GM23338 (cell line): ENCODE measurements around the gene PLD1. TPM values are rescaled to one million over a fixed set of nuclear protein-coding genes. Genes with fewer than 3 reads are reported as not detected.

Source experiments
- ATAC-seq: fragments of 200-7000 bp; cut with Tn5 transposase; 3 replicates; pipeline ENCODE4 v1.9.1; 2020
- DNase-seq: peaks from one replicate; pipeline ENCODE4 v3.0.0-alpha.2; 2015; ENCODE audit warnings: low spot score
- H2AFZ ChIP-seq: fragments of 200-600 bp; sonication (generic); 2 replicates; pipeline ENCODE4 v1.8.0; 2016; ENCODE audit warnings: antibody characterized with exemption, mild to moderate bottlenecking, moderate library complexity
- H3F3A ChIP-seq: fragments of 200-600 bp; sonication (generic); replicated peaks from 2 replicates; pipeline ENCODE4 v1.8.0; 2017; ENCODE audit warnings: antibody characterized with exemption, mixed run types, low read depth
- H3K27ac ChIP-seq: fragments of 200-600 bp; sonication (generic); 2 replicates; pipeline ENCODE4 v1.6.1; 2016; ENCODE audit warnings: low read depth
- H3K27me3 ChIP-seq: fragments of 200-600 bp; sonication (generic); 2 replicates; pipeline ENCODE4 v1.8.0; 2016; ENCODE audit warnings: mild to moderate bottlenecking, mixed run types, moderate library complexity; ENCODE audit not compliant: insufficient read depth
- H3K36me3 ChIP-seq: fragments of 200-600 bp; sonication (generic); 2 replicates; pipeline ENCODE4 v1.8.0; 2016; ENCODE audit warnings: mild to moderate bottlenecking; ENCODE audit not compliant: insufficient read depth
- H3K4me1 ChIP-seq: fragments of 200-600 bp; sonication (generic); 2 replicates; pipeline ENCODE4 v1.8.0; 2016; ENCODE audit warnings: mild to moderate bottlenecking, moderate library complexity; ENCODE audit not compliant: insufficient read depth
- H3K4me2 ChIP-seq: fragments of 200-600 bp; sonication (generic); 2 replicates; pipeline ENCODE4 v1.7.1; 2017; ENCODE audit warnings: mixed run types
- H3K4me3 ChIP-seq: fragments of 200-600 bp; sonication (generic); 2 replicates; pipeline ENCODE4 v1.6.1; 2016; ENCODE audit warnings: mixed run types
- H3K79me2 ChIP-seq: fragments of 200-600 bp; sonication (generic); replicated peaks from 2 replicates; pipeline ENCODE4 v1.8.0; 2017; ENCODE audit warnings: mild to moderate bottlenecking; ENCODE audit not compliant: insufficient read depth
- H3K9me2 ChIP-seq: fragments of 200-600 bp; sonication (generic); 2 replicates; pipeline ENCODE4 v1.8.0; 2017; ENCODE audit not compliant: insufficient read depth
- H4K20me1 ChIP-seq: fragments of 200-600 bp; sonication (generic); replicated peaks from 2 replicates; pipeline ENCODE4 v1.8.0; 2017; ENCODE audit warnings: mild to moderate bottlenecking; ENCODE audit not compliant: insufficient read depth
- H3K27ac Mint-ChIP-seq: 2 replicates; pipeline ENCODE4 v1.8.0; 2020; ENCODE audit warnings: inconsistent platforms, mild to moderate bottlenecking, moderate library complexity, mixed read lengths
- H3K27me3 Mint-ChIP-seq: 3 replicates; pipeline ENCODE4 v1.8.0; 2022; ENCODE audit warnings: low read depth, mild to moderate bottlenecking, moderate library complexity, mixed read lengths, inconsistent platforms; ENCODE audit not compliant: insufficient read depth, poor library complexity
- H3K36me3 Mint-ChIP-seq: 3 replicates; pipeline ENCODE4 v1.8.0; 2021; ENCODE audit warnings: low read depth, mild to moderate bottlenecking, inconsistent platforms, moderate library complexity, mixed read lengths
- H3K4me1 Mint-ChIP-seq: 3 replicates; pipeline ENCODE4 v1.8.0; 2020; ENCODE audit warnings: mild to moderate bottlenecking, inconsistent platforms, mixed read lengths
- H3K4me3 Mint-ChIP-seq: 3 replicates; pipeline ENCODE4 v1.8.0; 2021; ENCODE audit warnings: moderate library complexity, mild to moderate bottlenecking, inconsistent platforms, mixed read lengths
- H3K9me3 Mint-ChIP-seq: 3 replicates; pipeline ENCODE4 v1.8.0; 2020; ENCODE audit warnings: moderate library complexity, mild to moderate bottlenecking, inconsistent platforms, mixed read lengths
- CREB1 ChIP-seq: fragments of 250-450 bp; sonication (Bioruptor Pico); IDR thresholded peaks from 2 replicates; pipeline ENCODE4 v1.5.0; 2020; ENCODE audit warnings: low read depth, mild to moderate bottlenecking, moderate library complexity
- ETS1 ChIP-seq: IDR thresholded peaks from 2 replicates; pipeline ENCODE4 v1.6.1; 2016; ENCODE audit warnings: antibody characterized with exemption
- EZH2 ChIP-seq: fragments of 200-600 bp; sonication (generic); IDR thresholded peaks from one replicate; pipeline ENCODE4 v1.8.0; 2017; ENCODE audit warnings: antibody characterized with exemption, mild to moderate bottlenecking, low read depth; ENCODE audit not compliant: unreplicated experiment
- JUNB ChIP-seq: IDR thresholded peaks from one replicate; pipeline ENCODE4 v1.6.1; 2016; ENCODE audit warnings: antibody characterized with exemption; ENCODE audit not compliant: unreplicated experiment
- POLR2AphosphoS5 ChIP-seq: IDR thresholded peaks from 2 replicates; pipeline ENCODE4 v1.6.1; 2016; ENCODE audit warnings: antibody characterized with exemption, low read depth
- STAT1 ChIP-seq: IDR thresholded peaks from one replicate; pipeline ENCODE4 v1.6.1; 2016; ENCODE audit warnings: antibody characterized with exemption; ENCODE audit not compliant: unreplicated experiment
- ZNF114 ChIP-seq: fragments of 250-450 bp; sonication (Bioruptor Pico); IDR thresholded peaks from 2 replicates; pipeline ENCODE4 v1.5.0; 2020; ENCODE audit warnings: mild to moderate bottlenecking, moderate library complexity
- ZNF331 ChIP-seq: fragments of 250-450 bp; sonication (Bioruptor Pico); IDR thresholded peaks from 2 replicates; pipeline ENCODE4 v1.5.0; 2020; ENCODE audit warnings: low read depth, mild to moderate bottlenecking, moderate library complexity
- ZNF462 ChIP-seq: fragments of 250-450 bp; sonication (Bioruptor Pico); IDR thresholded peaks from 2 replicates; pipeline ENCODE4 v1.5.0; 2020; ENCODE audit warnings: mild to moderate bottlenecking, moderate library complexity
- polyA plus RNA-seq: library from polyadenylated mRNA; unstranded; fragments of >200 nt; fragmentation: Nextera tagmentation; extraction: Ambion mirVana; gene quantifications from 2 replicates; pipeline ENCODE4 v1.2.1, GENCODE V29; 2016
- total RNA-seq: library from RNA; depleted of rRNA; stranded (reverse); fragments of >200 nt; shearing (Covaris generic); gene quantifications from 2 replicates; pipeline ENCODE4 v1.2.3, GENCODE V29; 2014
- TF ChIP-seq, protein P1 (sequence below), 2 experiments: fragments of 200-600 bp in 1 of 2; sonication (generic) in 1 of 2; conservative IDR thresholded peaks; 2 replicates each; pipeline versions ENCODE4 v1.5.1 to v1.6.1; 2016 to 2017; ENCODE audit warnings: antibody characterized with exemption in 2 of 2, low read depth in 2 of 2, mild to moderate bottlenecking in 2 of 2, moderate library complexity in 1 of 2
- TF ChIP-seq, protein P2 (sequence below): IDR thresholded peaks from one replicate; pipeline ENCODE4 v1.6.1; 2018; ENCODE audit warnings: antibody characterized with exemption; ENCODE audit not compliant: unreplicated experiment

PLD1 gene
- total and polyA plus RNA-seq, 2 experiments from 2014 or later, result 1.4 to 2.2 TPM

DNA sequence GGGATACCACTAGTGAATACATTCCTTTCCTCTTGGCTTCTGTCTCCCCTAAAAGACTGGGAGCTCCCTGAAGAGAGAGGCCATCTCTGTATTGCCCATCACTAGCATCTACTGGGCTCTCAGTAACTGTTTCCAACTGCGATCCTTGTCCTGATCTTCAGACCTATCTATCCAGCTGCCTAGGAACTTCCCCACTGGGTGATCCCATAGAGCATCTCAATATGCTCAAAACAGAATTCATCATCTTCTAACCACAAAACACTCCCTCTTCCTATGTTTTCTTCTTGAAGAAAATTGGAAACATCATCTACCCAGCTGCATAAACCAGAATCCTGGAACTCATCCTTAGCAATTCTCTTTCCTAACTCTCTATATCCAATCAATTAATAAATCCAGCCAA is 54.6 kb downstream of the PLD1 start (continued):
- TF ChIP-seq, protein P1, sequence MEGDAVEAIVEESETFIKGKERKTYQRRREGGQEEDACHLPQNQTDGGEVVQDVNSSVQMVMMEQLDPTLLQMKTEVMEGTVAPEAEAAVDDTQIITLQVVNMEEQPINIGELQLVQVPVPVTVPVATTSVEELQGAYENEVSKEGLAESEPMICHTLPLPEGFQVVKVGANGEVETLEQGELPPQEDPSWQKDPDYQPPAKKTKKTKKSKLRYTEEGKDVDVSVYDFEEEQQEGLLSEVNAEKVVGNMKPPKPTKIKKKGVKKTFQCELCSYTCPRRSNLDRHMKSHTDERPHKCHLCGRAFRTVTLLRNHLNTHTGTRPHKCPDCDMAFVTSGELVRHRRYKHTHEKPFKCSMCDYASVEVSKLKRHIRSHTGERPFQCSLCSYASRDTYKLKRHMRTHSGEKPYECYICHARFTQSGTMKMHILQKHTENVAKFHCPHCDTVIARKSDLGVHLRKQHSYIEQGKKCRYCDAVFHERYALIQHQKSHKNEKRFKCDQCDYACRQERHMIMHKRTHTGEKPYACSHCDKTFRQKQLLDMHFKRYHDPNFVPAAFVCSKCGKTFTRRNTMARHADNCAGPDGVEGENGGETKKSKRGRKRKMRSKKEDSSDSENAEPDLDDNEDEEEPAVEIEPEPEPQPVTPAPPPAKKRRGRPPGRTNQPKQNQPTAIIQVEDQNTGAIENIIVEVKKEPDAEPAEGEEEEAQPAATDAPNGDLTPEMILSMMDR (conservative IDR thresholded peaks at IDR 0.05; ENCODE audit: low read depth in 2 of 2), result no peak
- TF ChIP-seq ZNF114 (CRISPR knock-in tag) (no peak), ZNF331 (no peak), ETS1 (no peak)

- Histone ChIP-seq H3K27me3 (no peaks in the 10 kb centered on the region), H3K36me3 (no peaks in the 10 kb centered on the region), H3F3A (no peaks in the 10 kb centered on the region), H3K27ac (no peak overlapping the region), H3K4me3 (no peak overlapping the region), H2AFZ (no peak overlapping the region), H3K4me1 (peaks cover 5% of the 10 kb centered on the region; the same call in 1 of the 2 replicates), H3K4me2 (no peak overlapping the region), H4K20me1 (no peaks in the 10 kb centered on the region), H3K79me2 (no peaks in the 10 kb centered on the region), H3K9me2 (no peaks in the 10 kb centered on the region)
- ATAC-seq (no peak), DNase-seq (no peak)
- no peaks in the 10 kb centered on the region for H3K9me3 Mint-ChIP-seq
- H3K36me3 Mint-ChIP-seq, result no peaks in the 10 kb centered on the region
- peaks cover 3% of the 10 kb centered on the region for H3K27me3 Mint-ChIP-seq
- peaks cover 5% of the 10 kb centered on the region for H3K4me1 Mint-ChIP-seq
- H3K27ac Mint-ChIP-seq, result no peak overlapping the region
- no peak overlapping the region for H3K4me3 Mint-ChIP-seq
- TF ChIP-seq EZH2, result no peak
- no peak for TF ChIP-seq ZNF462 (CRISPR knock-in tag)
- no peak for TF ChIP-seq POLR2AphosphoS5
- TF ChIP-seq, protein P2, sequence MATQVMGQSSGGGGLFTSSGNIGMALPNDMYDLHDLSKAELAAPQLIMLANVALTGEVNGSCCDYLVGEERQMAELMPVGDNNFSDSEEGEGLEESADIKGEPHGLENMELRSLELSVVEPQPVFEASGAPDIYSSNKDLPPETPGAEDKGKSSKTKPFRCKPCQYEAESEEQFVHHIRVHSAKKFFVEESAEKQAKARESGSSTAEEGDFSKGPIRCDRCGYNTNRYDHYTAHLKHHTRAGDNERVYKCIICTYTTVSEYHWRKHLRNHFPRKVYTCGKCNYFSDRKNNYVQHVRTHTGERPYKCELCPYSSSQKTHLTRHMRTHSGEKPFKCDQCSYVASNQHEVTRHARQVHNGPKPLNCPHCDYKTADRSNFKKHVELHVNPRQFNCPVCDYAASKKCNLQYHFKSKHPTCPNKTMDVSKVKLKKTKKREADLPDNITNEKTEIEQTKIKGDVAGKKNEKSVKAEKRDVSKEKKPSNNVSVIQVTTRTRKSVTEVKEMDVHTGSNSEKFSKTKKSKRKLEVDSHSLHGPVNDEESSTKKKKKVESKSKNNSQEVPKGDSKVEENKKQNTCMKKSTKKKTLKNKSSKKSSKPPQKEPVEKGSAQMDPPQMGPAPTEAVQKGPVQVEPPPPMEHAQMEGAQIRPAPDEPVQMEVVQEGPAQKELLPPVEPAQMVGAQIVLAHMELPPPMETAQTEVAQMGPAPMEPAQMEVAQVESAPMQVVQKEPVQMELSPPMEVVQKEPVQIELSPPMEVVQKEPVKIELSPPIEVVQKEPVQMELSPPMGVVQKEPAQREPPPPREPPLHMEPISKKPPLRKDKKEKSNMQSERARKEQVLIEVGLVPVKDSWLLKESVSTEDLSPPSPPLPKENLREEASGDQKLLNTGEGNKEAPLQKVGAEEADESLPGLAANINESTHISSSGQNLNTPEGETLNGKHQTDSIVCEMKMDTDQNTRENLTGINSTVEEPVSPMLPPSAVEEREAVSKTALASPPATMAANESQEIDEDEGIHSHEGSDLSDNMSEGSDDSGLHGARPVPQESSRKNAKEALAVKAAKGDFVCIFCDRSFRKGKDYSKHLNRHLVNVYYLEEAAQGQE, result no peak
- TF ChIP-seq JUNB, result no peak
- TF ChIP-seq ETS1, result no peak
- no peak for TF ChIP-seq STAT1
- no peak for TF ChIP-seq CREB1 (CRISPR knock-in tag)
- no peak for TF ChIP-seq ZNF331
- no peak for TF ChIP-seq ZNF114 (CRISPR knock-in tag)
These were observed 55.2 kb downstream of the PLD1 start for GRCh38 chr3:171755015-171755589.
